ENCODE results near the gene SPOCK2. TPM values are rescaled to one million over a fixed set of nuclear protein-coding genes. Genes with fewer than 3 reads are reported as not detected.

SPOCK2 gene
- total RNA-seq, 1 experiment from 2014 or later = 1.1 TPM

Other genes with a start within 250 kb of the SPOCK2 start
- 444 TPM for gene PSAP, start 237.3 kb downstream of the SPOCK2 start, total RNA-seq (2021; ENCODE audit: unreplicated experiment)
- 10.6 TPM for gene CHST3, start 124.2 kb downstream of the SPOCK2 start, total RNA-seq (2021; ENCODE audit: unreplicated experiment)
- gene ANAPC16, start 127.5 kb upstream of the SPOCK2 start, total RNA-seq (2021; ENCODE audit: unreplicated experiment) = 71.1 TPM
- gene ASCC1, start 127.7 kb upstream of the SPOCK2 start, total RNA-seq (2021; ENCODE audit: unreplicated experiment) = 34.5 TPM
- gene DDIT4, start 185.4 kb upstream of the SPOCK2 start, total RNA-seq (2021; ENCODE audit: unreplicated experiment) = 462 TPM